GM19438 (cell line): ENCODE results near the gene GATM.
"Not testable (repeated sequence)": the region's sequence is repeated elsewhere in the genome, so short reads cannot be mapped to it uniquely, and the experiment has no call there.

Experiments used
- ATAC-seq: cut with Tn5 transposase; IDR thresholded peaks from one replicate; pipeline ENCODE4 v1.9.1; 2021; ENCODE audit warnings: low read depth; ENCODE audit not compliant: unreplicated experiment

Gene GATM

GRCh38 chr15:45391746-45392583, 13.6 kb upstream of the GATM start:
- peak; percentile 96 for ATAC-seq

GRCh38 chr15:45389351-45389750, 11.0 kb upstream of the GATM start:
- ATAC-seq: no peak

GRCh38 chr15:45387380-45388007, 9.2 kb upstream of the GATM start:
- ATAC-seq: no peak

- no peak for ATAC-seq
Measured at GRCh38 chr15:45386974-45387373, 8.6 kb upstream of the GATM start.

- ATAC-seq: no peak
Measured at GRCh38 chr15:45386420-45386819, 8.1 kb upstream of the GATM start.

- no peak for ATAC-seq
Measured at GRCh38 chr15:45385590-45385989, 7.2 kb upstream of the GATM start.

- ATAC-seq: no peak
Measured at GRCh38 chr15:45384700-45385099, 6.4 kb upstream of the GATM start.

- ATAC-seq: no peak
Measured at GRCh38 chr15:45378913-45379262, 544 bp upstream of the GATM start.

- ATAC-seq: no peak
Measured at GRCh38 chr15:45377609-45378148, 665 bp downstream of the GATM start.

GRCh38 chr15:45376967-45377608, 1.3 kb downstream of the GATM start:
- ATAC-seq: no peak

GRCh38 chr15:45376300-45376928, 1.9 kb downstream of the GATM start:
- ATAC-seq: no peak

GRCh38 chr15:45375836-45376235, 2.5 kb downstream of the GATM start:
- ATAC-seq: no peak

- ATAC-seq: no peak
Measured at GRCh38 chr15:45373976-45374375, 4.4 kb downstream of the GATM start.

- ATAC-seq: no peak
Measured at GRCh38 chr15:45372041-45372995, 6.0 kb downstream of the GATM start.

GRCh38 chr15:45371546-45371945, 6.8 kb downstream of the GATM start:
- no peak for ATAC-seq

GRCh38 chr15:45370042-45370441, 8.3 kb downstream of the GATM start:
- not testable (repeated sequence) for ATAC-seq

- not testable (repeated sequence) for ATAC-seq
Measured at GRCh38 chr15:45367222-45367621, 11.1 kb downstream of the GATM start.

- ATAC-seq: no peak
Measured at GRCh38 chr15:45364271-45364670, 14.1 kb downstream of the GATM start.

- ATAC-seq: no peak
Measured at GRCh38 chr15:45363801-45364200, 14.5 kb downstream of the GATM start.

GRCh38 chr15:45363334-45363733, 15.0 kb downstream of the GATM start:
- no peak for ATAC-seq
